Endodermal cell (in vitro differentiated cells): ENCODE measurements around the gene SDK1. TPM values are rescaled to one million over a fixed set of nuclear protein-coding genes. Genes with fewer than 3 reads are reported as not detected.

Experiments used
- DNase-seq: peaks from one replicate; pipeline ENCODE4 v3.0.0-alpha.2; 2017
- H3K27ac ChIP-seq: 2 replicates; pipeline ENCODE4 v1.5.1; 2013; ENCODE audit warnings: mild to moderate bottlenecking, low read depth, low read length, moderate library complexity
- H3K27me3 ChIP-seq: 2 replicates; pipeline ENCODE4 v1.6.1; 2013; ENCODE audit warnings: mild to moderate bottlenecking, low read length, moderate library complexity; ENCODE audit not compliant: insufficient read depth, control insufficient read depth, poor library complexity, severe bottlenecking
- H3K36me3 ChIP-seq: 2 replicates; pipeline ENCODE4 v1.7.0; 2013; ENCODE audit warnings: mild to moderate bottlenecking, low read length, moderate library complexity; ENCODE audit not compliant: control insufficient read depth, insufficient read depth
- H3K4me1 ChIP-seq: one replicate; pipeline ENCODE4 v1.7.0; 2013; ENCODE audit warnings: low read length; ENCODE audit not compliant: control insufficient read depth, insufficient read depth
- H3K4me3 ChIP-seq: 2 replicates; pipeline ENCODE4 v1.5.1; 2013; ENCODE audit warnings: mild to moderate bottlenecking, low read length, moderate library complexity
- H3K9ac ChIP-seq: 2 replicates; pipeline ENCODE4 v1.6.1; 2013; ENCODE audit warnings: mild to moderate bottlenecking, low read length, moderate library complexity; ENCODE audit not compliant: poor library complexity, severe bottlenecking; ENCODE audit errors: extremely low read depth
- H3K9me3 ChIP-seq: 2 replicates; pipeline ENCODE4 v1.6.1; 2013; ENCODE audit warnings: mild to moderate bottlenecking, low read length, moderate library complexity; ENCODE audit not compliant: control insufficient read depth
- H3K27ac Mint-ChIP-seq: 2 replicates; pipeline ENCODE4 v1.8.0; 2020; ENCODE audit warnings: mixed read lengths
- H3K27me3 Mint-ChIP-seq: 2 replicates; pipeline ENCODE4 v1.8.0; 2021; ENCODE audit warnings: mild to moderate bottlenecking, mixed read lengths; ENCODE audit not compliant: insufficient read depth
- H3K36me3 Mint-ChIP-seq: 2 replicates; pipeline ENCODE4 v1.8.0; 2020; ENCODE audit warnings: low read depth, mixed read lengths
- H3K4me1 Mint-ChIP-seq: 2 replicates; pipeline ENCODE4 v1.8.0; 2020; ENCODE audit warnings: mixed read lengths
- H3K4me3 Mint-ChIP-seq: 2 replicates; pipeline ENCODE4 v1.8.0; 2020; ENCODE audit warnings: mild to moderate bottlenecking, moderate library complexity, mixed read lengths
- H3K9me3 Mint-ChIP-seq: 2 replicates; pipeline ENCODE4 v1.8.0; 2020; ENCODE audit warnings: mild to moderate bottlenecking, mixed read lengths
- CTCF ChIP-seq: fragments of 200-600 bp; sonication (generic); conservative IDR thresholded peaks from 2 replicates; pipeline ENCODE4 v1.5.0; 2021; ENCODE audit warnings: antibody characterized with exemption, mild to moderate bottlenecking
- WGBS, 2 experiments: methylation state at CpG; one replicate each; pipeline versions ENCODE4 v1.1.5 to v1.1.7; 2013; ENCODE audit warnings: missing lambda C conversion rate in 2 of 2, mixed read lengths in 1 of 2; ENCODE audit not compliant: insufficient coverage in 1 of 2, insufficient read length in 1 of 2; 5-methylcytosine and 5-hydroxymethylcytosine counted together
- total RNA-seq, 2 donors: library from RNA; stranded (reverse); fragmentation: NEBNext Ultra II Directional in 1 of 2; extraction: Animal tissue kit (Norgen Biotek cat#: 25700) in 1 of 2; gene quantifications; 2 replicates in 1 of 2; 3 replicates in 1 of 2; pipeline ENCODE4 v1.2.1, GENCODE V29; 2021

The SDK1 gene
- total RNA-seq, 2 donors from 2014 or later: 22.7 to 23.1 TPM

DNA sequence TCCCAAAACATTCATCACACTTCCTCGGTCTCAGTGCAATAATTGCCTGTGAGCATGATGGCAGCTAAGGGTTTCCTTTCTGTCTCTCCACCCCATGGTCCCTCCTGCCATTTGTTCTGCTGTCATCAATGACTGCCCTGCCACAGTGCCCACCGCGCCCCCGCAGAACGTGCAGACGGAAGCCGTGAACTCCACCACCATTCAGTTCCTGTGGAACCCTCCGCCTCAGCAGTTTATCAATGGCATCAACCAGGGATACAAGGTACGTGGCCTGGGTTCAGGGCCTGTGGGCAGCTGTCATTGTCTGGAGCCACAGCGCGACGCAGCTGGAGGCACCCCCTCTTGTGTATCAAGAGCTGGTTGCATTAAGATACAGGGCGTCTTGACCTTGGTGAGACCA lies 748.1 kb downstream of the SDK1 start:
- Mint-ChIP-seq H3K27ac (no peak overlapping the region), H3K27me3 (no peaks in the 10 kb centered on the region), H3K4me1 (no peaks in the 10 kb centered on the region), H3K36me3 (peaks cover 8% of the 10 kb centered on the region), H3K9me3 (peaks cover 3% of the 10 kb centered on the region), H3K4me3 (no peak overlapping the region)
- 94 to 96% methylated on average over 9 to 13 of the region's 13 CpGs for WGBS, 2 experiments
- Histone ChIP-seq H3K27ac (no peak overlapping the region), H3K27me3 (no peaks in the 10 kb centered on the region), H3K4me3 (no peak overlapping the region), H3K9me3 (no peaks in the 10 kb centered on the region), H3K9ac (no peak overlapping the region), H3K4me1 (no peaks in the 10 kb centered on the region), H3K36me3 (no peaks in the 10 kb centered on the region)
- TF ChIP-seq CTCF: no peak
- no peak for DNase-seq

GRCh38 chr7:4050126-4050660 lies 749.1 kb downstream of the SDK1 start:
- Mint-ChIP-seq H3K4me1 (no peaks in the 10 kb centered on the region), H3K36me3 (peaks cover 8% of the 10 kb centered on the region), H3K27ac (no peak overlapping the region), H3K4me3 (no peak overlapping the region), H3K9me3 (peaks cover 3% of the 10 kb centered on the region), H3K27me3 (no peaks in the 10 kb centered on the region)
- Histone ChIP-seq H3K27me3 (no peaks in the 10 kb centered on the region), H3K36me3 (no peaks in the 10 kb centered on the region), H3K4me3 (no peak overlapping the region), H3K27ac (no peak overlapping the region), H3K9ac (no peak overlapping the region), H3K9me3 (no peaks in the 10 kb centered on the region), H3K4me1 (no peaks in the 10 kb centered on the region)
- WGBS, 2 experiments: 91 to 95% methylated on average over 9 to 11 of the region's 11 CpGs
- TF ChIP-seq CTCF: no peak
- no peak for DNase-seq

GRCh38 chr7:4051696-4052095 lies 750.6 kb downstream of the SDK1 start:
- H3K9me3 Mint-ChIP-seq: peaks cover 3% of the 10 kb centered on the region
- H3K27me3 Mint-ChIP-seq: no peaks in the 10 kb centered on the region
- Histone ChIP-seq H3K9me3 (no peaks in the 10 kb centered on the region), H3K4me1 (no peaks in the 10 kb centered on the region), H3K4me3 (no peak overlapping the region), H3K27ac (no peak overlapping the region), H3K9ac (no peak overlapping the region), H3K36me3 (no peaks in the 10 kb centered on the region), H3K27me3 (no peaks in the 10 kb centered on the region)
- no peak overlapping the region for H3K27ac Mint-ChIP-seq
- no peak for TF ChIP-seq CTCF
- H3K36me3 Mint-ChIP-seq: peaks cover 8% of the 10 kb centered on the region
- no peaks in the 10 kb centered on the region for H3K4me1 Mint-ChIP-seq
- WGBS, 2 experiments: 92 to 96% methylated on average over 7 to 11 of the region's 11 CpGs
- H3K4me3 Mint-ChIP-seq: no peak overlapping the region
- DNase-seq: no peak
